CD4-positive, alpha-beta T cell (primary cell): Measurements from ENCODE around the gene TBC1D16. TPM values are rescaled to one million over a fixed set of nuclear protein-coding genes. Genes with fewer than 3 reads are reported as not detected.
"Not testable (repeated sequence)": the region's sequence is repeated elsewhere in the genome, so short reads cannot be mapped to it uniquely, and the experiment has no call there.

ENCODE experiments used
- ATAC-seq: fragments of 200-7000 bp; cut with Tn5 transposase; one replicate; pipeline ENCODE4 v1.10.0; 2022; ENCODE audit warnings: mild to moderate bottlenecking; ENCODE audit not compliant: poor library complexity
- CTCF ChIA-PET: fragments of 350-600 bp; sonication (Branson Sonifier 250); formaldehyde crosslinking; loops from one replicate; lab custom pipeline; 2021; ENCODE audit warnings: antibody characterized with exemption, inconsistent platforms; lab: Charles Lee
- POLR2A ChIA-PET: fragments of 350-600 bp; sonication (Branson Sonifier 250); formaldehyde crosslinking; loops from one replicate; lab custom pipeline; 2021; ENCODE audit warnings: antibody characterized with exemption, inconsistent platforms; lab: Charles Lee
- DNase-seq, 14 experiments: peaks; one replicate each; pipeline ENCODE4 v3.0.0-alpha.2; 2013 to 2020; ENCODE audit warnings: mixed read lengths in 2 of 14
- H3K27ac ChIP-seq, 2 donors: one replicate each; pipeline versions ENCODE4 v1.5.1 to v1.7.0; 2013; ENCODE audit warnings: low read length in 2 of 2, low read depth in 1 of 2, mild to moderate bottlenecking in 1 of 2
- H3K27me3 ChIP-seq, 2 experiments: 1 replicate in 1 of 2; 2 replicates in 1 of 2; pipeline versions ENCODE4 v1.6.1 to v1.7.0; 2013; ENCODE audit warnings: low read length in 2 of 2, control low read depth in 1 of 2, mild to moderate bottlenecking in 1 of 2, moderate library complexity in 1 of 2; ENCODE audit not compliant: insufficient read depth in 2 of 2, control insufficient read depth in 1 of 2
- H3K36me3 ChIP-seq: one replicate; pipeline ENCODE4 v1.6.1; 2013; ENCODE audit warnings: low read length, control low read depth; ENCODE audit not compliant: insufficient read depth
- H3K4me1 ChIP-seq: one replicate; pipeline ENCODE4 v1.6.1; 2013; ENCODE audit warnings: low read length, control low read depth; ENCODE audit not compliant: insufficient read depth
- H3K4me3 ChIP-seq: one replicate; pipeline ENCODE4 v1.5.1; 2013; ENCODE audit warnings: mild to moderate bottlenecking, low read length, moderate library complexity
- H3K9me3 ChIP-seq, 2 experiments: 1 replicate in 1 of 2; 2 replicates in 1 of 2; pipeline versions ENCODE4 v1.6.1 to v1.7.0; 2013; ENCODE audit warnings: low read length in 2 of 2, mild to moderate bottlenecking in 2 of 2, control low read depth in 1 of 2, moderate library complexity in 1 of 2; ENCODE audit not compliant: control insufficient read depth in 1 of 2, insufficient read depth in 1 of 2
- H3K27ac Mint-ChIP-seq: one replicate; pipeline ENCODE4 v1.8.0; 2020; ENCODE audit warnings: mixed read lengths
- H3K27me3 Mint-ChIP-seq: one replicate; pipeline ENCODE4 v1.8.0; 2021; ENCODE audit warnings: mixed read lengths
- H3K36me3 Mint-ChIP-seq: one replicate; pipeline ENCODE4 v1.8.0; 2021; ENCODE audit warnings: low read depth, mixed read lengths
- H3K4me1 Mint-ChIP-seq: one replicate; pipeline ENCODE4 v1.8.0; 2021; ENCODE audit warnings: low read depth, mixed read lengths
- H3K4me3 Mint-ChIP-seq: one replicate; pipeline ENCODE4 v1.8.0; 2020; ENCODE audit warnings: mild to moderate bottlenecking, mixed read lengths
- H3K9me3 Mint-ChIP-seq: one replicate; pipeline ENCODE4 v1.8.0; 2020; ENCODE audit warnings: mixed read lengths
- intact Hi-C, 2 experiments: fragments of 100-400 bp; cut with DNase I in 1 of 2; cut with micrococcal nuclease in 1 of 2; formaldehyde crosslinking; loops; one replicate each; pipeline versions ENCODE4 v1.15.1 to v1.9.0; 2023 to 2025; cut with DNase I, micrococcal nuclease
- total RNA-seq, 174 experiments: library from RNA in 2 of 174; stranded (reverse) in 2 of 174; gene quantifications; one replicate each; pipeline ENCODE4 v1.2.3 and lab custom pipeline; 2021 to 2026
- TF ChIP-seq, protein P1 (sequence below): fragments of 200-600 bp; IDR thresholded peaks from one replicate; pipeline ENCODE4 v1.8.0; 2022; ENCODE audit warnings: antibody characterized with exemption, mild to moderate bottlenecking

Gene TBC1D16
- total RNA-seq, 2 experiments from 2014 or later: 1.9 to 2.5 TPM

DNA sequence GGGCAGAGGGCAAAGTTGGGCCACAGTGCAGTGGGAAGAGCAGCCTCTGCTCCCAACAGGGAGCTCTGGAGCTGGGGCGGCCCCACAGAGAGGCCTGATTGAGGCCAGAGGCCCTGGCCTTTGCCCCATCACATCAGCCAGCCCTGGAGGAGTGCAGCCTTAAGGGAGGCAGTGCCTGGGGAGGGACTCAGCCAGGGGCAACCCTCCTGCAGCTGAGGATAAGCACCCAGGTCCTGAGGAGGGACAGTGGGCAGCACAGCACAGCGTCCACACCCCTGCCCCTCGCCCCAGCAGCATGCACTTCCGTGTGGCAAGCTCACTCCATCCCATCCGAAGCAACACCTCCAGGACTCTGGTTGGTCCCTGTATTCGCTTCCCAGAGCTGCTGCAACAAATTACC, 134.5 kb downstream of the TBC1D16 start:
- Mint-ChIP-seq H3K27ac (no peak overlapping the region), H3K27me3 (peaks cover 28% of the 10 kb centered on the region), H3K9me3 (no peaks in the 10 kb centered on the region), H3K4me1 (no peaks in the 10 kb centered on the region), H3K4me3 (no peak overlapping the region), H3K36me3 (no peaks in the 10 kb centered on the region)
- H3K9me3 ChIP-seq: no peaks in the 10 kb centered on the region
- no peaks in the 10 kb centered on the region for H3K4me1 ChIP-seq
- H3K36me3 ChIP-seq: no peaks in the 10 kb centered on the region
- ATAC-seq (no peak), DNase-seq (no peak)
- H3K4me3 ChIP-seq: no peak overlapping the region
- ChIA-PET CTCF (no interaction called here), POLR2A (no interaction called here)
- peaks cover 9 to 15% of the 10 kb centered on the region in 2 experiments for H3K27me3 ChIP-seq
- no peak overlapping the region for H3K27ac ChIP-seq
- TF ChIP-seq, protein P1, sequence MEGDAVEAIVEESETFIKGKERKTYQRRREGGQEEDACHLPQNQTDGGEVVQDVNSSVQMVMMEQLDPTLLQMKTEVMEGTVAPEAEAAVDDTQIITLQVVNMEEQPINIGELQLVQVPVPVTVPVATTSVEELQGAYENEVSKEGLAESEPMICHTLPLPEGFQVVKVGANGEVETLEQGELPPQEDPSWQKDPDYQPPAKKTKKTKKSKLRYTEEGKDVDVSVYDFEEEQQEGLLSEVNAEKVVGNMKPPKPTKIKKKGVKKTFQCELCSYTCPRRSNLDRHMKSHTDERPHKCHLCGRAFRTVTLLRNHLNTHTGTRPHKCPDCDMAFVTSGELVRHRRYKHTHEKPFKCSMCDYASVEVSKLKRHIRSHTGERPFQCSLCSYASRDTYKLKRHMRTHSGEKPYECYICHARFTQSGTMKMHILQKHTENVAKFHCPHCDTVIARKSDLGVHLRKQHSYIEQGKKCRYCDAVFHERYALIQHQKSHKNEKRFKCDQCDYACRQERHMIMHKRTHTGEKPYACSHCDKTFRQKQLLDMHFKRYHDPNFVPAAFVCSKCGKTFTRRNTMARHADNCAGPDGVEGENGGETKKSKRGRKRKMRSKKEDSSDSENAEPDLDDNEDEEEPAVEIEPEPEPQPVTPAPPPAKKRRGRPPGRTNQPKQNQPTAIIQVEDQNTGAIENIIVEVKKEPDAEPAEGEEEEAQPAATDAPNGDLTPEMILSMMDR: no peak
- intact Hi-C loops: no loop called here

DNA sequence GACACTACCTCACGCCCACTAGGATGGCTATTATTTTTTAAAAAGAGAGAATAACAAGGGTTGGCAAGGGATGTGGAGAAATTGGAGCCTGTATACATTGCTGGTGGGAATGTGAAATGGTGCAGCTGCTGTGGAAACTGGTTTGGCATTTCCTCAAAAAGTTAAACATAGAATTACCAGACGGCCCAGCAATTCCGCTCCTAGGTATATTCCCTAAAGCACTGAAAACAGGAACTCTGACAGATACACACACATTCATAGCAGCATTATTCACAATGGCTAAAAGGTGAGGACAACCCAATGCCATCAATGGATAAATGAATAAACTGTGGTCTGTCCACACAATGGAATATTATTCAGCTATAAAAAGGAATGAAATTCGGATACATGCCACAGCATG, 136.1 kb downstream of the TBC1D16 start:
- H3K36me3 Mint-ChIP-seq: no peaks in the 10 kb centered on the region
- DNase-seq (no peak), ATAC-seq (no peak)
- intact Hi-C loops: no loop called here
- Histone ChIP-seq H3K36me3 (no peaks in the 10 kb centered on the region), H3K4me1 (no peaks in the 10 kb centered on the region), H3K27ac (no peak overlapping the region), H3K9me3 (no peaks in the 10 kb centered on the region), H3K4me3 (no peak overlapping the region), H3K27me3 (peaks cover 7 to 11% of the 10 kb centered on the region in 2 experiments)
- ChIA-PET POLR2A (no interaction called here), CTCF (no interaction called here)
- H3K4me1 Mint-ChIP-seq: no peaks in the 10 kb centered on the region
- H3K9me3 Mint-ChIP-seq: no peaks in the 10 kb centered on the region
- H3K4me3 Mint-ChIP-seq: no peak overlapping the region
- H3K27me3 Mint-ChIP-seq: peaks cover 21% of the 10 kb centered on the region
- TF ChIP-seq, protein P1: no peak
- no peak overlapping the region for H3K27ac Mint-ChIP-seq

DNA sequence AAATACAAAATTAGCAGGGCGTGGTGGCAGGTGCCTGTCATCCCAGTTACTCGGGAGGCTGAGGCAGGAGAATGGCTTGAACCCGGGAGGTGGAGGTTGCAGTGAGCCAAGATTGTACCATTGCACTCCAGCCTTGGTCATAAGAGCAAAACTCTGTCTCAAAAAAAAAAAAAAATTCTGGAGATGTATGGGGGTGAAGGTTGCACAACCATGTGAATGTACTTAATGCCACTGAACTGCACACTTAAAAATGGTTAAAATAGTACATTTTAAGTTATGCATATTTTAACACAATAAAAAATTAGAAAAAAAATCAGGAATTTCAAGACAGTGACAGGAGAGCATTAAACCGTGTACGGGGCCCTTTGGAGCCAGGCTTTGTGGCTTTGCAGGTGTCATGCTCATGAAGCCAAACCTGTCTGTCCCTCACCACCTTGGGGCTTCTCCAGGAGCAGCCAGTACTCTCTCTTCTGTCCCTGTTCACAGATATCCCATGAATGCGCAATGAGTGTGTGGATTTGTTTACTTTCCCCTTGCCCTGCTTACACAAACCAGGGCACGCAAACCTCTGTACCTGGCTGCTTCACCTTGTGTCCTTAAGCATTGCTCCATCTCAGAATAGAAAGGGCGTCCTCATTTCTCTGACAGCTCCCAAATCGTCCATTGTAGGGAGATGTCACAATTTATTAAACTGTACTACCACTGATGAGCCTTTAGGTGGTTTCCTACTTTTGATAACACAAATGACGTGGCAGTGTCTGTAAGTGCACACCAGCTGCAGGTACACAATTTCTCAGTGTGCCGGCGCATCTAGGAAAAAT, 138.2 kb downstream of the TBC1D16 start:
- no peak for DNase-seq
- intact Hi-C loops: no loop called here
- no peak overlapping the region for H3K4me3 Mint-ChIP-seq
- ChIA-PET CTCF (no interaction called here), POLR2A (no interaction called here)
- H3K4me3 ChIP-seq: no peak overlapping the region
- H3K27me3 ChIP-seq: peaks cover 4 to 8% of the 10 kb centered on the region in 2 experiments
- H3K9me3 ChIP-seq: no peaks in the 10 kb centered on the region
- TF ChIP-seq, protein P1: no peak
- no peaks in the 10 kb centered on the region for H3K4me1 Mint-ChIP-seq
- H3K4me1 ChIP-seq: no peaks in the 10 kb centered on the region
- H3K27ac ChIP-seq: no peak overlapping the region
- no peak for ATAC-seq
- peaks cover 25% of the 10 kb centered on the region for H3K27me3 Mint-ChIP-seq
- no peak overlapping the region for H3K27ac Mint-ChIP-seq
- H3K9me3 Mint-ChIP-seq: no peaks in the 10 kb centered on the region
- no peaks in the 10 kb centered on the region for H3K36me3 Mint-ChIP-seq
- H3K36me3 ChIP-seq: no peaks in the 10 kb centered on the region

DNA sequence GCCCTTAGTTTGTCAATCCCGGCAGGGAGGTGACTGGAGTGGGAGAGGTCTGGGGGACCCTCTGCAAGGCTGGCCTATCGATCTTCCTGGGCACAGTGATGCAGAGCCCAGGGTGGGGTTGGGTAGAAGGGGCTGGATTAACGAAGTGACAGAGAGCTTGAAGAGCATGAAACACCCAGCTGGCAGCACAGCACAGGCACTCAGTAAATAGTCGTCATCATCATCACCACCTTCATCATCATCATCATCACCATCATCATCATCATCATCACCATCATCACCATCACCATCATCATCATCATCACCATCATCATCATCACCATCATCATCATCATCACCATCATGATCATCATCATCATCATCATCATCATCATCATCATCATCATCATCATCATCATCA, 142.2 kb downstream of the TBC1D16 start:
- H3K27me3 ChIP-seq: not testable (repeated sequence)

More for the DNA sequence above, 142.2 kb downstream of the TBC1D16 start:
- H3K4me1 ChIP-seq, H3K4me3 ChIP-seq, H3K4me1 Mint-ChIP-seq, DNase-seq, intact Hi-C loops, H3K36me3 Mint-ChIP-seq, H3K36me3 ChIP-seq, H3K27ac ChIP-seq, POLR2A ChIA-PET, H3K27ac Mint-ChIP-seq, H3K9me3 Mint-ChIP-seq, H3K9me3 ChIP-seq, CTCF ChIA-PET, H3K4me3 Mint-ChIP-seq, ATAC-seq: not testable (repeated sequence)
- peaks cover 52% of the 10 kb centered on the region for H3K27me3 Mint-ChIP-seq
